Left renal cortex interstitium (tissue), 4 donors: Measurements from ENCODE around the gene RPLP2. TPM values are rescaled to one million over a fixed set of nuclear protein-coding genes. Genes with fewer than 3 reads are reported as not detected.
A peak's percentile ranks its signal among the peaks of the same experiment; 100 is the strongest.

Experiments used
- DNase-seq, 4 donors: peaks; one replicate each; pipeline ENCODE4 v3.0.0-alpha.2; 2013; ENCODE audit warnings: low read depth in 4 of 4, low spot score in 2 of 4, missing footprints in 1 of 4
- polyA plus RNA-seq, 4 donors: library from polyadenylated mRNA; unstranded; fragments of 120-200 nt; gene quantifications; one replicate each; pipeline ENCODE4 v1.2.1, GENCODE V29; 2013; ENCODE audit not compliant: insufficient read length in 4 of 4

RPLP2 gene
- polyA plus RNA-seq, 4 donors, result 903 to 1,462 (median 1,115) TPM

DNA sequence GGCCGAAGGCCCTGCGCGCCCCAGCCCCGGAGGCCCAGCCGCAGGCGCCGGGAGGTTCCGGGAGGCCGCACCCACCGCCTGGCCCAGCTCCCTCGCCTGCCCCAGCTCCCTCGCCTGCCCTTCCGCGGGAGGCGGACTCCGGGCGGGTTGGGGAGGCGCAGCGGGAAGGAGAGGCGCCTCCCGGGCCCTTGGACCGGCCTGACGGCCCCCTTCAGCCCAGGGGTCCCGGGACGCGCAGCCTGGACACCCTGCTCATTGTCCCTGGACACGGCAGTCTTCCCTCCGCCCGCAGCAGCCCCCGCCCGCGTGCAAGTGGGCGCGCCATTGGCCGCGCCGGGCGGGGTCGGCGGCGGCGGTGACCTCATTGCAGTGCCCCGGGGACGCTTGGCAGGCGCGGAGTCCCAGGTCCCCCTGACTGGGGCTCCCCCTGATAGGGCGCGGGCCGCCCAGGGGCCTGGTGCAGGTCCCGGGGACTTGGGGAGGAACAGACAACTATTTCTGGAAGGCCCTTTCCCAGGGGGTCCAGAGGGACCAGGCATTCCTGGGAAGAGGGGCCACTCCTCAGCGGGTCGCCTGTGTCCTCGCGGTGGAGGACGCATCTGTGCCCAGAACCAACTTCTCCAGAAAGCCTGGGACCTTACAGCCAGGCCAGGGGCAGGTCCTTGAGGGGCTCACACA is 23.5 kb downstream of the RPLP2 start:
- DNase-seq, result no peak

DNA sequence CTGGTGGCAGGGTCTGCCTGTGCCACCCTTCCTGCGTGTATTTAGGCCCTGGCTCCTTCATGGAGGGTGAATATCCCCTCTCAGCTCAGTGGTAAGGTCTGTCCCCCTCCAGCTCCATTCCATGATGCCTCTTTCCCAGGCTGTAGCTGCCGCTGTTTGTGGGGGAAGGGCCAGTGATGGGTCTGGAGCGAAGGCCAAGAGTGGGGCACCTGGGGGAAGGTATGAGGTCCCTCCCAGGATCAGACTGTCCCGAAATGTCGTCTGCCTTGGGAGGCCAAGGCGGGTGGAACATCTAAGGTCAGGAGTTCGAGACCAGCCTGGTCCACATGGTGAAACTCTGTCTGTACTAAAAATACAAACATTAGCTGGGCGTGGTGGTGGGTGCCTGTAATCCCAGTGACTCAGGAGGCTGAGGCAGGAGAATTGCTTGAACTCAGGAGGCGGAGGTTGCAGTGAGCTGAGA is 24.1 kb downstream of the RPLP2 start:
- DNase-seq, result no peak

DNA sequence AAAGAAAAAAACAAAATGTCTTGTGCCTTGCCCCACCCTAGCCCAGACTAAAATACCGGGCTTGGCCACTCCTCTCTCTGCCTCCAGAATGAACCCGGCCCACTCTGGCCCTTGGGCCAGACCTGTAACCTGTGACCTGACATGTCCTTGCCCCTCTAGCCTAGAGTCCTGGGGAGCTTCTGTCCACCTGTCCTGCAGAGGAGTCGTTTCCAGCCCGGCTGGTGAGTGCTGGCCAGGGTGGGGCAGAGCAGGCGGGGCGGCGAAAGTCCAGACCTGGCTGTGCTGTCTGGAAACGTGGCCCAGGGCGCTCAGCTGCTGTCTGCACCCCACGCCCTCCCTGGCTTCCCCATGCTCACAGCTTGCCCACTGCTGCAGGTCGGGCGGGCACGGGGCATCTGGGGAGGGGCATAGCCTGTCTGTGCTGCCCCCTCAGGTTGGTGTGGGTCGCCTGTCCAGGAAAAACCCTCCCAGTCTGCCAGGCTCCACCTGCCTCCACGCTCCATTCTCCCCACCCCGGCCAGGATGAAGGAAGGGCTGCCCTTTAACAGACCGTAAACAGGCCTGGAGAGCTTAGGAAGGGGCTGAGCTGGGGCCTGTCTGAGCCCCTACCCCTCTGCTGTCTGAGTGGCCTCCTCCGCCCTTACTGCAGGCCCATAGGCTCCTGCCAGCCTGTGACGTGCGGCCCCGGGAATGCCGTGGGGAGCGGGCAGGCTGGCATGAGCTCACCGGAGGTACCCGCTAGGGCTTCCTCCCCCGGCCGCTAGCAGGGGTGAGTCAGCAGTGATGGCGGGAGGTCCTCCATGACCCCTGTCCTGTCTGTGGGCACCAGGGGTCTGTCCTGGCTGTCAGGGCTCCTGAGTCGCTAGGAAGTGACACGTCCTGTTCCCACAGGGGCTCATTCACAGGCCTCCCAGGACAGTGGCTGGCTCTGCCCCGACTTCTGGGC is 24.9 kb downstream of the RPLP2 start:
- no peak for DNase-seq

DNA sequence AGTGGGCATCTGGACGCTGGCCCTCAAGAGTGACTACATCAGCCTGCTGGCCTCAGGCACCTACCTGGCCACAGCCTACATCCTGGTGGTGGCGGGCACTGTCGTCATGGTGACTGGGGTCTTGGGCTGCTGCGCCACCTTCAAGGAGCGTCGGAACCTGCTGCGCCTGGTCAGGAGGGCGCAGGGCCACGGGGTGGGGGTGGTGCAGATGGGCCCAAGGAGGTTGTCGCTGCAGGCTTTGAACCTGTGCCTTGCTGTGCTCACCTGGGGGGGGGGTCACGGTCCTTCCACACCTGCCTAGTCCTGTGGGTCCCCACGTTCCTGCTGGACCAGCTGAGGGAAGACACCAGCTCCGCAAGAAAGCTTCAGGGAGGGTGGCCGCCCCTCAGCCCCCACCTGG is 26.5 kb downstream of the RPLP2 start:
- no peak for DNase-seq

DNA sequence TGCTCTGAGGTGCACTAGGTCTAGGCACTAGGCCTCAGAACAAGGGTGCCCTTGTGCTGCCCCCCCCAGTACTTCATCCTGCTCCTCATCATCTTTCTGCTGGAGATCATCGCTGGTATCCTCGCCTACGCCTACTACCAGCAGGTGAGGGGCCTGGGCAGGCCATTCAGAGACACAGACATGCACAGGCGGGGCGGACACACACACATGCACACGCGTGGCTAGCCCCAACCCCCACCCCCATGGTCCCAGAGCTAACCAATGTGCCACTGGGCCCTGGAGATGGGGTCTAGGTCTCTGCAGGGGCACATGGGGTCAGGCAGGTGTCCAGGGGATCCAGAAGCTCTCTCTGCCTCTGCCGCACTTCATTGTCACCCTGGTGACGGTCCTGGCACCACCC is 26.9 kb downstream of the RPLP2 start:
- no peak for DNase-seq

DNA sequence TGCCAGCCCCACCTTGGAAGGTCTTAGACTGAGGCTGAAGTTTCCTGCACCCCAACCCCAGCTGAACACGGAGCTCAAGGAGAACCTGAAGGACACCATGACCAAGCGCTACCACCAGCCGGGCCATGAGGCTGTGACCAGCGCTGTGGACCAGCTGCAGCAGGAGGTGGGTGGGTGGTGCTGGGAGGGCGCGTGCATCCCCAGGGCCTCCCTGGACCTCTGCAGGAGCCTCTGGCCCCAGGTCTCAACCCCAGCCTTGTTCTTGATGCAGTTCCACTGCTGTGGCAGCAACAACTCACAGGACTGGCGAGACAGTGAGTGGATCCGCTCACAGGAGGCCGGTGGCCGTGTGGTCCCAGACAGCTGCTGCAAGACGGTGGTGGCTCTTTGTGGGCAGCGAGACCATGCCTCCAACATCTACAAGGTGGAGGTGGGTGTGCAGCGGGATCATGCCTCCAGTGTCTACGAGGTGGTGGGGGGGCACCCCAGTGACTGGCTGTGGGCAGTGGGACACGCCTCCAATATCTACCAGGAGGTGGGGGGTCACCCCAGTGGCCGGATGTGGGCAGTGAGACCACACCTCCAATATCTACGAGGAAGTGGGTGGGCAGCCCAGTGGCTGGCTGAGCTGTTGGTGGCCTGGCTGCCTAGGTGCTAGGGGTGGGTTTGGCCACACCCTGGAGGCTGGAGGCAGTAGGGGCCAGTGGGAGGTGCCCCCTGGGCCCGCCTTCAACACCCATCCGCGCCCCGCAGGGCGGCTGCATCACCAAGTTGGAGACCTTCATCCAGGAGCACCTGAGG is 27.6 kb downstream of the RPLP2 start:
- DNase-seq, result no peak

DNA sequence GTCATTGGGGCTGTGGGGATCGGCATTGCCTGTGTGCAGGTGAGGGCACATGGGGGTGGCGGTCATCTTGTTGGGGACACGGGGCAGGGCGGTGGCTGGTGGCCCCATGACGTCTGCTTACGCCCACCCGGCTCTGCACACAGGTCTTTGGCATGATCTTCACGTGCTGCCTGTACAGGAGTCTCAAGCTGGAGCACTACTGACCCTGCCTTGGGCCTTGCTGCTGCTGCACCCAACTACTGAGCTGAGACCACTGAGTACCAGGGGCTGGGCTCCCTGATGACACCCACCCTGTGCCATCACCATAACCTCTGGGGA is 28.2 kb downstream of the RPLP2 start:
- DNase-seq, result no peak

DNA sequence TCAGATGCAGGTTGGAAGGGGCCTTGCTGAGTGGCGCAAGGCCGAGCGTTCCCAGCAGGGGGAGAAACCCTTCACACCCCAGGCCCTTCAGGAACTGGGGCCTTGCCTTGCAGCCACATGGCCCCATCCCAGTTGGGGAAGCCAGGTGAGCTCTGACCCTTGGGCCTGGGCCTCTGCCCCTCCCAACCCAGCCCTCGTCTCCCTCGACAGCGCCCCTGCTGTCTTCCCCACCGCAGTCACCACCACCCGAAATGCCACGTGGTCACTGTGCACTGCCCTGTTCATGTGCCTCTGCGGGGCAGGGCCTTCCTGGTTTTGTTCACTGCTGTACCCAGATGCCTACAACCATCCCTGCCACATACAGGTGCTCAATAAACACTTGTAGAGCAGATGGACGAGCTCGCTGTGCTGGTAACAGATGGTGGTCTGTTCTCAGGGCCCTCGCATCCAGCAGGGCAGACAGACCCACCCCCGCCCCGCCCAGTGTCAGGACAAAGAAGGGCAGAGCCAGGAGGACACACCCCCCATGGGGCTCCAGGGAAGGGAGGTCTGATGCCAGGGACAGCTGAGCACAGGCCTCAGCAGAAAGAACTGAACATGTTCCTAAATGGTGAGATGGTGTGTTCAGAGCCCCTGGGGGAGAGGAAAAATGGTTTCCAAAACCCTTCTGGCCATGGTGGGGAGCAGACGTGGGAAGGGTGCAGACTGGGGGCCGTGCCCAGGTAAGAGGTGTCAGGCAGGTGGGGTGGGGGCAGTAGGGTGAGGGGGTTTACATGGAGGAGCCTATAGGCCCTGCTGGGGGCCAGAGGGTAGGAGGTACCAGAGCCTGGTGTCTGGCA is 28.9 kb downstream of the RPLP2 start:
- DNase-seq, result no peak

DNA sequence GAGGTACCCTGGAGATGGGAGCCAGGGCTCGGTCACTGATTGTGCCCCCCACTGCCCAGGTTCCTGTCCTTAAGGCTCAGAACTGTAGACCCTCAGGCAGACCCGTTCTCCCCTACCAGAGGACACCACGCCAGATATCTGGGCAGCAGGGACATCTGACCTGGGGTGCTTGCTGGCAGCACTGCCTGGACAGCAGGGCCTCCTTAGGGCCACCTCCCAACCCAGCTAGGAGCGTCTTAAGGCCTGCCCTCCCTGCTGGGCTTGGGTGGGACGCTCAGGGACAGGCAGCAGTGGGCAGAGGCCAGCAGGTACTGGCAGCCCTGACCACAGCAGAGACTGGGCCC is 29.5 kb downstream of the RPLP2 start:
- DNase-seq, result no peak

DNA sequence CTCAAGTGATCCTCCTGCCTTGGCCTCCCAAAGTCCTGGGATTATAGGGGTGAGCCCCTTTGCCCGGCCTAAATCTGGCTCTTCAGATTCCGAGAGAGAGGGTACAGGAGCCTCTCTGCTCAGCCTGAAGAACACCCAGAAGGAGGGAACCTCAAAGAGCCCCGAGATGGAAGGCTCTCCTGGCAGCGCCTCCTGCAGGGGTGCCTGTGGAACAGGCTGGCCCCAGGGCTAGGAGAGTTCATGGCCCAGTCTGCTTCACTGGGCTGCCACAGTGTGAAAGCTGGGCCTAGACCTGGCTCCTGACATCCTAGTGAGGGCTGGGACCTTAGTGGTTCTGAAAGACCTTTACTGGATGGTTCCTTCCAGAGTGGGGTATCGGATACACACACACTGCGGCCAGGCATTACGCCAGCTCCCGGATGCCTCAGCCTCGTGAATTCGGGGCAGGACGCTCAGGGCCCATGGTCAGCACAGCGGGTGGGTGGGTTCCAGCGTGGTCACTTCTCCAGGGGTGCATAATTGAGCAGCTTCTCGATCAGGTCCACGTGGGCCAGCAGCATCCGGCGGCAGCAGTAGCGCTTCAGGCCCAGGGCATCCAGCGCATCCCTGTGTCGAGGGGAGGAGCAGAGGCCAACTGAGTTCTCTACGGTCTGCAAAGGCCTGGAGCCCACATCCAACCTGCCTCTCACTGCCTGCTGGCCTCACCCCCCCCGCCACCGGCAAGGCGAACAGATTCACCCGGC is 30.3 kb downstream of the RPLP2 start:
- DNase-seq, result no peak

DNA sequence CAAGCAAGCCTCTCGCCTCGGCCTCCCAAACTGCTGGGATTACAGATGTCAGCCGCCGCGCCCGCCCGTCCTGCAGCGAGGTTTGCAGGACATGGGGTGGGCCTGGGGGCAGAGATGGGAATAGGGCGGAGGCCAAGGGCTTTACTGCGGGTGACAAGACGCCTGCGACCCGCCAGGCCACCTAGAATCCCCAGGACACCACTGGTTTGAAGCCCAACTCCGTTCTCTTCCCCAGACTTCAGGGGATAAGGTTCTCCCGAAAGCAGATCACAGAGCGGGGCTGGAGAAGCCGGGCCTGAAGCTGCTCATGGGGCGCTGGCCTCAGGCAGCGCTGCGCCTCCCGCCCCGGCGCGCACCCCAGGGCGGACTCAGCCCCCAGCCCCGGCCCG is 32.2 kb downstream of the RPLP2 start:
- no peak for DNase-seq

DNA sequence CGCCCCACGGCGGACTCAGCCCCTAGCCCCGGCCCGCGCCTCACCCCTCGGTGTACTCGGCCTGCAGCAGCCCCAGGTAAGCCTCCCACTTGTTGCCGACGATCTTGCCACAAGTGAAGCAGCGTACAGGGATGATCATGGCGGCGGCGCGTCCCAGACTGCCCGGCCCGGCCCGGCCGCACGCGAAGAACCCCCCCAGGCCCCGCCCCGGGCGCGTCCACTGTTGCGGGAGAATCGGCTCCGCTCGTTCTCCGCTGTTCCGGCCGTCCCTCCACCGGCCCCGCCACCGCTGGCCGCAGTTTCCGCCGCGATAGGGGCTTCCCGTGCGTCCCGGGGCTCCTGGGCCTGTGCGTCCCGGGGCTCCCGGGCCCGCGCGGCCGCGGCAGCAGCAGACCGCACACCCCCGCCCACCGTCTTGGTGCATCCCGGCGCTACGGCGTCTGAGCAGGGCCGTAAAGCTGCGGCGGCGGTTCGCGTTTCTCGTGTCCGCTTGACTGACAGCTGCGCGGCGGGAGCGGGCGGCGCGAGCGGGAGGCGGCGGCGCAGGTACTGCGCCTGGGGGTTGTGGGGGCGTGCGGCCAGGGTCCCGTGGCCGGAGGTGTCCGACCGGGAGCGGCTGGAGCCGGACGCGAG is 32.7 kb downstream of the RPLP2 start, which contains the start of the genes POLR2L and TSPAN4:
TSS of gene POLR2L (minus strand) at position 160 of the 633 bp plus-strand sequence. CDS start at position 139, 21 bp downstream.
TSS of gene TSPAN4 (plus strand) at position 483 of the 633 bp plus-strand sequence. CDS start 7,453 bp downstream, outside the sequence.
- DNase-seq, result peak in 1 of 4 donors; percentile 69

DNA sequence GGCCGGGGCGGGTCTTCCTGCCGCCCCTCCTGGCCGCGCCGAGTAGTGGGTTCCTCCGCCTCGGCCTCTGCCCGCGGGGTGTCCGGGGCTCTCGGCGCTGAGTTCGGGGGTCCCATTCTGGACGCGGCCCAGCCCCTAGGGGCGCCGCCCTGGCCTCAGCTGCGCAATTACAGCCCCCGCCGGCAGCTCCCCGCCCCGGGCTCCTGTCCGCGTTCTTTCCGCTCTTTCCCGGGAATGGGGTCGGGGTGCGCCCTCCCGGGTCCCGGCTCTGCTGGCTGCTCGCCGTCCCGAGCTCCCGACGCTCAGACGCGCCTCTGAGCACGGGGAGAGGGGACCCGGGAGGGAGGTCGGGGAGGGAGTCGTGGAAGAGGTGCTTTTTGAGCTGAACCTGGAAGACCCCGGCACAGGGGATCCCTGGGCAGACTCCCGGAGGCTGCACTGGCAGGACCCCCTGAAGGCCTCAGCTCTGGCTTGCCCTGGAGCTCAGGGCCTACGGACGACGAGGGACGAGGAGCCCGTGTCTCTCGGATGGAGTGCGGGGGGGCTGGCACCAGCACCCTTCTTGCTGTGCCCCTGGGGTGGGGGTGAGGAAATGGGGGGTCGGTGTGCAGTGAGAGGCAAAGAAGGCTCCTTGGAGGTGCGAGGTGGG is 33.4 kb downstream of the RPLP2 start:
- DNase-seq, result no peak

DNA sequence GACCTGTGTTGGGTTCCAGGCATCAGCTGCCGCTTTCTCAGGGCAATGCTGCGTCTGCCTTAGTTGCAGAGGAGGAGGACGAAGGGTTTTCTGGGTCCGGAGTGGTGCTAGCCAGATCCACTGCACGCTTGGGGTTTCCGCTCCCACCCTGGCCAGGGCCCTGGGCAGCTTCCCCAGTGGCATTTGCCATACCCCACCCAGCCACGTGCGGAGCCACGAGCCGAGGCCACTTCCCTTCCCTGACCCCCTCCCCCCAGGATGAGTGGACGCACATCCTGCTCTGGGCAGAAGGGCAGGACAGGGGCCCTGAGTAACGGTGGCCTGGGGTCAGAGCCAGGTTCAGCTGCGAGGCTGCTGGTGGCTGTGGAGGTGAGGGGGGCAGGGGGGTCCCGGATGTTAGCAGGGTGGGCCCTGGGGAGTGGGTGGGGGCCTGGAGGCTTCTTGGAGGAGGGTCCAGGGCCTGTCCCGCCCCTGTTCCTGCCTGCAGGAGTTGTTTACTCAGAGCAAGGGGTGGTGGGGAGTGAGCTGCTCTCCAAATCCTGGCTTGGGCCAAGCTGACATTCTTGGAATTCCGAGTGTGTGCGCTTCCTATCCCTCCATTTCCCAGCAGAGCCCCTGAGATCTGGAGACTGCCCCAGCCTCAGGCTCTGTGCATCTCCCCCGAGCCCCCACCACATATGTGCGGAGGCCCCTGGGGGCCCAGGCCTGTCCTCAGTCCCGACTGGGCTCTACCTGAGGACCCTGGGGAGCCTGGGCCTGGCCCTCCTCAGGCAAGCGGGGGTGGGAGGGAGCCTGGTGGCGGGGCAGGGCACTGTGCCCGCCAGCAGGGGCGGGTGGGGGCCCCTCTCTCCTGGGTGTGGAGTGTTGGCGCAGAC is 34.3 kb downstream of the RPLP2 start:
- peak in 1 of 4 donors; percentile 68 for DNase-seq

DNA sequence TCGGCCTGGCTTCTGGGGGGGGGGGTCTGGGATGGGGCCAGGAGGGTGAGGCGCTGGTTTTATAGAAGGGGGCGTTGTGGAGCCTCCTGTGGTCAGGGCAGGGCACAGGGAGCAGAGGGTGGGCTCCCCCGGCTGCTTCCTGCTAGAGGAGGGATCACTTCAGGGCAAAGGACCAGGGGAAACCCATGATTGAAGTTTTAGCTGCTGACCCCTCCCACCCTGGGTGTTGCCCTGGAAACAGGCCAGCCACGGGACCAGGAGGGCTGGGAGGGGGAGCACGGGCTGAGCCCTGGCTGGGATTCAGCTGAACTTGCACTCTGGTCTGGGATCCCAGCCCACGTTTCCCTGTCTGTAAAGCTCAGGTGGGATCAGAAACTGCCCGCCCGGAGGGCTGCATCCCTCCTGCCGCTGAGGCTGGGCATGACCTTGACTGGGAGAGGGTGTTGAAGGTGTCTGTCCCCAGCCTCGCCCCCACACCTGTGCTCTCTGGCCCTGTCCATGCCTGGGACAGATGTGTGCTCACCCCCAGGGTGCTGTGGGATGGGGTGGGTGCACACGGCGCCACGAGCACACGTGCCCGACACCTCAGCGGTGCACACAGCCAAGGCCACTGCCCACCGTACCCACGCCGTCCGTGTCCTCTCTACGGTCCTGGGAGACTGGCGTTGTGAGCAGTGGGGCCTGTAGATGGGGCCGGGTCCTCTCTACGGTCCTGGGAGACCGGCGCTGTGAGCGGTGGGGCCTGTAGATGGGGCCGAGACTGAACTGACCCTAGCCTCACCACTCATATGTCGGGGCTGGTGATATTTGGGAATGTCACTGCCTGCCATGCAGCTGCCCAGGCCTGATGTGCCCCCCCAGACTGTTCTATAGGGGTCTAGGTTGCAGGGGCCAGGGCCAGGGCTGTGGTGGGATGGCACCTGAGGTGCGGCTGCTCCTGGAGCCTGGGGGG is 35.2 kb downstream of the RPLP2 start:
- peak in 2 of 4 donors; percentile 79 to 82 for DNase-seq

DNA sequence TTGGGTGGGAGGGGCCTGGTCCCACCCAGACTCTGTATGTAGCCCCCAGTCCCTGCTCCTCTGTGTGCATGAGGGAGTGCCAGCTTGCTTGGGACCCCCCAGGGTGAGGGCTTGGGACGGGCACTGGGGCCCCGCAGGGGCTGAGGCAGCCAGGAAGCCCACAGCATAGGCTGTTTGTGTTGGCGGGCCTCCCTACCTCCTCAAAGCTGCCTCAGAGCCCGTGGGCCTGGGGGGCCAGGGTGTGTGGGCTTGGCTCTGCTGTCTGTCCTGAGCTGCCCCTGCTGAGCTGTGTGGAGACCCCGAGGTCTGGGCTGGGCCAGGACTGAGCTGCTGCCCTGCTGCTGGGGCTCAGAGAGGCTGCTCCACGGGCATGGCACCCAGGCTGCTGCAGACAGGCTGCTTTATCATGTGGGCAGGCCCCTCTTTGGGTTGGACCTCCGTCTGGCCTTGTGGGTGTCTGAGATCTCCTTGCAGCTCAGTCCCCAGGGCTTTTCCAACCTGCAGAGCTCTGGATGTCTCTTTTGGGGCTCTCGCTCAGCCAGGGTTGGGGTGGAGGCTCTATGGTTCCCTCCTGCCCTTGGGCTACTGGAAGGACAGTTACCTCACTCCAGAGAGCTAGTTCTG is 36.2 kb downstream of the RPLP2 start:
- no peak for DNase-seq
